ENCODE data around the gene MRPL36.

The MRPL36 gene

DNA sequence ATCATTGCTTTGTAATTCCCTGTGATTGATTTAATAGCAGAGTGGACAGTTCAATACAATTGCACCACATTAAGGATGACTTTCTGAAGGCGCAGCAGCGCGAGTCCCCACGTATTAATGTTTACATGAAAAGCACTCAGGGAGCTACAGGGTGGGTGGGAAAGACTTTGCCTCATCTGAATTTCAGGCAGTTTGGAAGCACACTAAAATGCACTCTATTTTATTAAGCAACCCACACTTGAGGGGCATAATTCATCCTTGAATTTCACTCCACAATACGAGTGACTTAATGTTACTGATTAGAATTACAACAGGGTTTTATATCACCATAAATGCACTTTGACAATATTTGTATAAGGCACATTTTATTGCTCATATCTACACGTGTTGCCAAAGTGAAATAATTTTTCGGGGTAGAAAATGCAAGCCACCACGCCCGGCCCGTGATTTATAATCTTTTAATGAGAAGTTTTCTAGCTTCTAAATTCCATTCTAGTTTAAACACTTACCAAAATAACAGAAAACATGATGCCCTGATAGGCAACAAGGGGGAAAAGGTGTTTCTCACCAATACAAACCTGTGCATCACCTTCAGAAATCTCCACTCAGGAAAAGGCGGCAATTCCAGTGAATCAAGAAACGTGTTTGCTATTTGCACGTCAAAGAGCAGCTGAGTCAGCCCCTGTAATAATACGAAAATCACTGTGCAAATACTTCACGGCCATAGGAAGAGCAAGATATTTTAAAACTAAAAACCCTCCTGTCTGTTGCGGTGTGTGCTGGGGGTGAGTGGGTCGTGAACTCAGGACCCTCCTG, 42.6 kb upstream of the MRPL36 start:
- TF ChIP-seq, protein P1, sequence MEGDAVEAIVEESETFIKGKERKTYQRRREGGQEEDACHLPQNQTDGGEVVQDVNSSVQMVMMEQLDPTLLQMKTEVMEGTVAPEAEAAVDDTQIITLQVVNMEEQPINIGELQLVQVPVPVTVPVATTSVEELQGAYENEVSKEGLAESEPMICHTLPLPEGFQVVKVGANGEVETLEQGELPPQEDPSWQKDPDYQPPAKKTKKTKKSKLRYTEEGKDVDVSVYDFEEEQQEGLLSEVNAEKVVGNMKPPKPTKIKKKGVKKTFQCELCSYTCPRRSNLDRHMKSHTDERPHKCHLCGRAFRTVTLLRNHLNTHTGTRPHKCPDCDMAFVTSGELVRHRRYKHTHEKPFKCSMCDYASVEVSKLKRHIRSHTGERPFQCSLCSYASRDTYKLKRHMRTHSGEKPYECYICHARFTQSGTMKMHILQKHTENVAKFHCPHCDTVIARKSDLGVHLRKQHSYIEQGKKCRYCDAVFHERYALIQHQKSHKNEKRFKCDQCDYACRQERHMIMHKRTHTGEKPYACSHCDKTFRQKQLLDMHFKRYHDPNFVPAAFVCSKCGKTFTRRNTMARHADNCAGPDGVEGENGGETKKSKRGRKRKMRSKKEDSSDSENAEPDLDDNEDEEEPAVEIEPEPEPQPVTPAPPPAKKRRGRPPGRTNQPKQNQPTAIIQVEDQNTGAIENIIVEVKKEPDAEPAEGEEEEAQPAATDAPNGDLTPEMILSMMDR (conservative IDR thresholded peaks at IDR 0.05): no peak
- no peak for TF ChIP-seq ZFX (IDR thresholded peaks at IDR 0.05)
- H3K27ac ChIP-seq: no peak overlapping the region

DNA sequence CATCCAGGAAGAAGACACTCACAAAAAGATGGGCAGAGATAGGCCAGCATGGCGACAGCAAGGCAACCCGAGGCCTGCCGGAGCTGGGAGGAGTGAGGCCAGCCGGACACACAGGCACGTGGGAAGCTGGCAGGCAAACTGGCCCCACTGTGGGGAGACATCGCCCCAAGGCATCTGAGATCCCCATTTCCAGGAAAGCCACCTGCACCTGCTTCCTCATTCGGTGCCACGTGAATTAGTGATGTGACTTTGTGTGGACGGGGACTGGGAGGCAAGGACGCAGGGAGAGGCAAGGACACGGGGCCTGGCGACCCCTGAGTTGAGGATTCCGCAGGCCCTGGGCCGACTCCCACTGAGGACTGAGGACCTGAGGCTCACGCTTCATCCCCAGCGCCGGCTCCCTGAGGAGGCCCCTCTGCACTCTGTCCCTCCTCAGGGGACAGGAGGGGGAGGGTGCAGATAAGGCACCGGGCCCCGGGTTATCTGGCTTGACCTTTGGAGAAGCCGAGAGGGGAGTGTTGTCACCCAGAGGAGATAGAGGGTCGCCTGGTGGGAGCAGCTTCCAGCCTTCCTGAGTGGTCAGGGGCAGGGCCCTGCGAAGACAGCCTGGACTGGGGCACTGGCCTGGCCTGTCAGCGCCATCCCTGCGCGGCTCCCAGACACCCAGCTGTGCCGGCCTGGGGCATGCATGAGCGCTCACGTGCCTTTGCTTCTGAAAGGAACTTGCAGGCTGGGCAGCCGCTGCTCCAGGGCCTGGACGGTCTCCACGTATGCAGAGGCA, 41.3 kb upstream of the MRPL36 start:
- TF ChIP-seq ZFX (IDR thresholded peaks at IDR 0.05): no peak
- TF ChIP-seq, protein P1 (conservative IDR thresholded peaks at IDR 0.05): no peak
- H3K27ac ChIP-seq: no peak overlapping the region

DNA sequence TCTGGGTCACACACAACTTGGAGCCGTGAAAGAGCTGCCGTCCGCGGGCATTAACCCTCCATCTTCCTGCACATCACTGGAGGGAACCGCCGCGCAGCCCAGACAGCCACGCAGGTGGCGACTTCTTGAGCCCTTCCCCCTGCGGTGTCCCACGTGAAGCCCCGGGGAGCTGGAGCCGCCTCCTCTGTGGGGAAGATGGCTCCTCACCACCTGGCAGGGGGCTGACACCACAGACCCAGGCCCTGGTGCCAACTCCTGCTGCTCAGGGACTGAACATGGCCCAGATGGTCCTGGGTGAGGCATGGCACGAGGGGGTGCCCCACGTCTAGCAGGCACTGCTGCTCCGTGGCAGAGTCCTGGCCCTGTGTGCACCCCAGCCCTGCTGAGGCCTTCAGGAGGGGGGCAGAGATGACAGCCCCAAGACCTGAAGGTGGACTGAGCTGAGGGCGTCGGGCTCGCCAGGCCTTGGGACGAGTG, 40.5 kb upstream of the MRPL36 start:
- H3K27ac ChIP-seq: no peak overlapping the region

DNA sequence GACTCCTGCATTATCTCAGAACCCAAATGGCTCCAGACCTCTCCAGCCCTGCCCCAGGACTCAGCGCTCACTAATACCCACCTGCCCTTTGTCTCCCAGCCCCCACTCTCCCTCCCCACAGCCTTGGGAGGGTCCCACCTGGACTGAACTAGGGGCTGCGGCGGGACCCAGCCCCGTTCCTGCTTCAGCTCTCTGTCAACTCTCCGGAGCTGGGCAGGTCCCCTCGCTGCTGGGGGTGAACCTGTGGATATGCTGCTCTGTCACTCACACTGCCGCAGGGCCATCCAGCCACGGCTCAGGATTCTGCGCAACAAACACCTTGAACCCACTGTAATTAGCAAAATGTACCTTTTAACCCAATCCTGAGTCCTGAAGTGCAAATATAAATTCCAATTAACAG, 38.4 kb upstream of the MRPL36 start:
- no peak for TF ChIP-seq ZFX (IDR thresholded peaks at IDR 0.05)
- TF ChIP-seq, protein P1 (conservative IDR thresholded peaks at IDR 0.05): no peak
- H3K27ac ChIP-seq: no peak overlapping the region

More for the DNA sequence above, 40.5 kb upstream of the MRPL36 start:
- TF ChIP-seq, protein P1 (conservative IDR thresholded peaks at IDR 0.05): no peak
- no peak for TF ChIP-seq ZFX (IDR thresholded peaks at IDR 0.05)

DNA sequence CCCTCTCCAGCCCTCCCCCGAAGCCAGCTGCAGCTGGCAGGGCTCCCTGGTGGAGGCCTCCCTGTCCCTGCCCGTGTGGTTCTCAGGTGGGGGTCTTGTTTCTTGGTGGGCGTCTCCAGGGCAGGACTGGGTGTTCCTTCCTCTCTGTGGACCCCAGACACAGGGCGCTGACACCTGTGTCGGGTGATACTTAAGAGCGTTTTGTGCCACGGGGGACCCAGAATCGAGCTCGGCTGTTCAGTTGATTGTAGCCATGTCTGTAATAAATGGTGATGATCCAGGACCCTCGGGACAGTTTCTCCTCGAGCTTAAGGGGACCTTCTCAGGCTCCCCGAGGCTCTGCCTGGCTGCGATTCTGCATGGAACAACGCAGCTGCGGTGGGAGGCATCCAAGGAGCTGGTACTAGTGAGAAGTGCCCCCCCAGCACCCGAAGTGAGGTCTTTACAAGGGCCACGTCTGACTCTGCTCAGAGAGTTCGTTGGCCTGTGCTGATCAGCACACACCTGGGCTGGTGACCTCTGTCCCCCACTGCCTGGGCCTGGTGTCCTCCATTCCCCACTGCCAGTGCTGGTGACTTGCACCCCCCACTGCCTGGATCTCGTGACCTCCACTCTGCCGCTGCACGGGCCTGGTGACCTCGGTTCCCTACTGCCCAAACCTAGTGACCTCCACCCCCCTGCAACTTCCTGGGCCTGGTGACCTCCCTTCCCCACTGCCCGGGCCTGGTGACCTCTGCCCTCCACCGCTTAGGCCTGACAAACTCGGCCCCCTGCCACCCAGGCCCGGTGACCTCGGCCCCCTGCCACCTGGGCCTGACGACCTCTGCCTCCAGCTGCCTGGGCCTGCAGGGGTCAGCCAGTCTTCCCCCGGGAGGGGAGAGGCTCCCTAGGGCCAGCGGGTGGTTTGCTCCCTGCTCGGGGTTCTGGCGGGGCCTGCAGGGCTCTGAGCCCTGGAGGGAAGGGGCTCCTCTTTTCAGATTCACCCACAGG, 37.5 kb upstream of the MRPL36 start:
- TF ChIP-seq, protein P1 (conservative IDR thresholded peaks at IDR 0.05): no peak
- no peak for TF ChIP-seq ZFX (IDR thresholded peaks at IDR 0.05)

DNA sequence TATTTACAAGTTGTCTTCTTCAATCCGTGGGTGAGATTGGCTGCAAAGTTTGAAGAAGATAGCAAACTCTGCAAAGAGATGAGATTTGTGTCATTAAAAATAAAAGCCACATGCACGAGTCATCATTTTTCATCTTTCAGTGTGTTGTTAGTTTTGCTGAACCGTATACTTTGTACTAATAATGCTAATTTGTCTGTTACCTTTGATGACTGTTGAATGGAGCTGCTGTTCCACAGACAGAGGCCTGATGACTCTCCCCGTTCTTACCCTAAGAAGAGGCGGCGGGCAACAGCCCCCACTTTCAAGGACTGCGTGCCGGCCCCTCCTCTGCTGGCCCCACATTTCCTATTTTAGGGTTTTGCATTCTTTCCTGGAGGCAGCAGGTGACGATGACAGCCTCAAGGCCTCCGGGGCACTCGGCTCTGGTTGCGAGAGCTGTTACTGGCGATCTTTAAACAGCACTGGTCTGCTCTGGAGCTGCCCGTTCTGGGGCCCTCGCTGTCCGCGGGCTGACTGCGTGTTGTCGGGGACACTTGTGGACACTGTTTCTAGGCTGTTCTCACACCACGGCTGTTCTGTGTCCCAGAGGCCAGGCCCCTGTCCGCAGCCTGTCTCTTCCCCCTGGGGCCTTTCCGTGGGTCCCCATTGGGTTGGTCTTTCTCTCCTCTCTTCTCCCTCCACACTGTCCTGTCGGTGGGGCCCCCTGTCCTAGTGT, 36.7 kb upstream of the MRPL36 start:
- no peak for TF ChIP-seq ZFX (IDR thresholded peaks at IDR 0.05)
- TF ChIP-seq, protein P1 (conservative IDR thresholded peaks at IDR 0.05): no peak
- no peak overlapping the region for H3K27ac ChIP-seq

More for the DNA sequence above, 37.5 kb upstream of the MRPL36 start:
- H3K27ac ChIP-seq: no peak overlapping the region

Measured in C4-2B (cell line).